GM12865 (cell line): Measurements from ENCODE around the gene BCDIN3D.

ENCODE experiments used
- DNase-seq: peaks from one replicate; pipeline ENCODE4 v3.0.0; 2010; ENCODE audit warnings: low read depth
- H3K4me3 ChIP-seq: 2 replicates; pipeline ENCODE4 v1.5.1; 2011; ENCODE audit warnings: mild to moderate bottlenecking, low read depth, low read length, control low read depth
- CTCF ChIP-seq: IDR thresholded peaks from 2 replicates; pipeline ENCODE4 v1.5.1; 2011; ENCODE audit warnings: low read length, control low read depth, low read depth, inconsistent platforms; ENCODE audit not compliant: insufficient read depth; ENCODE audit errors: missing control alignments

BCDIN3D gene

GRCh38 chr12:49888461-49889151, 45.7 kb upstream of the BCDIN3D start:
- DNase-seq: no peak
- no peak for TF ChIP-seq CTCF
- no peak overlapping the region for H3K4me3 ChIP-seq

GRCh38 chr12:49887536-49888401, 44.9 kb upstream of the BCDIN3D start:
- no peak for DNase-seq
- no peak for TF ChIP-seq CTCF
- H3K4me3 ChIP-seq: no peak overlapping the region

GRCh38 chr12:49887091-49887490, 44.2 kb upstream of the BCDIN3D start:
- no peak for TF ChIP-seq CTCF
- DNase-seq: no peak
- H3K4me3 ChIP-seq: no peak overlapping the region

GRCh38 chr12:49885663-49886461, 43.0 kb upstream of the BCDIN3D start:
- H3K4me3 ChIP-seq: no peak overlapping the region

GRCh38 chr12:49885118-49885517, 42.2 kb upstream of the BCDIN3D start:
- TF ChIP-seq CTCF: no peak
- DNase-seq: no peak
- H3K4me3 ChIP-seq: no peak overlapping the region

More at GRCh38 chr12:49885663-49886461, 43.0 kb upstream of the BCDIN3D start:
- TF ChIP-seq CTCF: no peak
- DNase-seq: no peak

- no peak for DNase-seq
- TF ChIP-seq CTCF: no peak
- H3K4me3 ChIP-seq: no peak overlapping the region
Measured at GRCh38 chr12:49882851-49883464, 40.1 kb upstream of the BCDIN3D start.
